OCI-LY7 (cell line): ENCODE results near the gene MBD3. TPM values are rescaled to one million over a fixed set of nuclear protein-coding genes. Genes with fewer than 3 reads are reported as not detected.

ENCODE experiments used
- BruUV-seq: library from RNA; stranded (reverse); fragments of 400-500 nt; replicated peaks from 2 replicates; lab custom pipeline; 2021; lab: Mats Ljungman, UMichigan
- CTCF ChIA-PET: fragments of 300-600 bp; sonication (Branson Sonifier 250); formaldehyde crosslinking; loops from one replicate; lab custom pipeline; 2022; ENCODE audit warnings: antibody characterized with exemption; ENCODE audit not compliant: unreplicated experiment; lab: Charles Lee
- POLR2A ChIA-PET: fragments of 300-600 bp; sonication (Branson Sonifier 250); formaldehyde crosslinking; loops from one replicate; lab custom pipeline; 2022; ENCODE audit warnings: antibody characterized with exemption; lab: Charles Lee
- DNase-seq: peaks from one replicate; pipeline ENCODE4 v3.0.0-alpha.2; 2015; ENCODE audit warnings: low spot score
- H2AFZ ChIP-seq: fragments of 200-600 bp; sonication (generic), shearing (Covaris generic); 2 replicates; pipeline ENCODE4 v1.6.1; 2014; ENCODE audit warnings: mild to moderate bottlenecking, antibody characterized with exemption, low read length, moderate library complexity
- H3K27ac ChIP-seq: fragments of 200-600 bp; sonication (generic); 2 replicates; pipeline ENCODE4 v1.5.1; 2014; ENCODE audit warnings: mixed run types, low read depth, mild to moderate bottlenecking, moderate library complexity, low read length, inconsistent platforms; ENCODE audit not compliant: poor library complexity, severe bottlenecking
- H3K36me3 ChIP-seq: fragments of 200-600 bp; sonication (generic); 2 replicates; pipeline ENCODE4 v1.6.1; 2014; ENCODE audit warnings: mild to moderate bottlenecking, antibody characterized with exemption, low read length, moderate library complexity, mixed read lengths; ENCODE audit not compliant: insufficient read depth
- H3K4me1 ChIP-seq: fragments of 200-600 bp; sonication (generic); 2 replicates; pipeline ENCODE4 v1.5.1; 2014; ENCODE audit warnings: mild to moderate bottlenecking, low read length; ENCODE audit not compliant: insufficient read depth, poor library complexity, severe bottlenecking
- H3K4me2 ChIP-seq: fragments of 200-600 bp; sonication (generic); 2 replicates; pipeline ENCODE4 v1.6.1; 2014; ENCODE audit warnings: mild to moderate bottlenecking, low read length
- H3K4me3 ChIP-seq: fragments of 200-600 bp; sonication (generic); 2 replicates; pipeline ENCODE4 v1.5.1; 2014; ENCODE audit warnings: mild to moderate bottlenecking, low read depth, low read length; ENCODE audit not compliant: poor library complexity, severe bottlenecking
- H3K79me2 ChIP-seq: fragments of 200-600 bp; sonication (generic); 2 replicates; pipeline ENCODE4 v1.6.1; 2016; ENCODE audit warnings: low read depth, mild to moderate bottlenecking, low read length, moderate library complexity, mixed read lengths; ENCODE audit not compliant: insufficient read depth
- H3K9me2 ChIP-seq: fragments of 200-600 bp; sonication (generic); 2 replicates; pipeline ENCODE4 v1.6.1; 2016; ENCODE audit warnings: mild to moderate bottlenecking, low read length, mixed read lengths; ENCODE audit not compliant: insufficient read depth
- H3K9me3 ChIP-seq: fragments of 200-600 bp; sonication (generic); 2 replicates; pipeline ENCODE4 v1.6.1; 2014; ENCODE audit warnings: mild to moderate bottlenecking, mixed run types, low read length, mixed read lengths
- H4K20me1 ChIP-seq: fragments of 200-600 bp; sonication (generic); 2 replicates; pipeline ENCODE4 v1.6.1; 2014; ENCODE audit warnings: mild to moderate bottlenecking, antibody characterized with exemption, low read length, moderate library complexity, mixed read lengths; ENCODE audit not compliant: insufficient read depth
- CTCF ChIP-seq: fragments of 200-600 bp; sonication (generic); conservative IDR thresholded peaks from 2 replicates; pipeline ENCODE4 v1.5.1; 2014; ENCODE audit warnings: mild to moderate bottlenecking, antibody characterized with exemption, low read length, moderate library complexity, mixed read lengths
- EZH2phosphoT487 ChIP-seq: fragments of 200-600 bp; sonication (generic); IDR thresholded peaks from 2 replicates; pipeline ENCODE4 v1.6.1; 2018; ENCODE audit warnings: low read depth, borderline replicate concordance, mild to moderate bottlenecking, mixed run types, antibody characterized with exemption, low read length, moderate library complexity, mixed read lengths
- intact Hi-C: fragments of 100-400 bp; cut with micrococcal nuclease; formaldehyde crosslinking; loops from one replicate; pipeline ENCODE4 v1.10.0; 2022; ENCODE audit not compliant: unreplicated experiment
- total RNA-seq, 2 experiments: library from RNA; depleted of rRNA in 1 of 2; stranded (reverse); fragments of >200 nt in 1 of 2; shearing (Covaris generic) in 1 of 2; gene quantifications; 2 replicates each; pipeline ENCODE4 v1.2.3, GENCODE V29; 2014 to 2022

MBD3 gene
- total RNA-seq, 2 experiments from 2014 or later, result 168 to 172 TPM

- no peak for DNase-seq
- H3K27ac ChIP-seq, result no peak overlapping the region
- no peak overlapping the region for H3K4me3 ChIP-seq
- no peak overlapping the region for H3K4me2 ChIP-seq
- H3K9me2 ChIP-seq, result no peaks in the 10 kb centered on the region
- peaks cover 79% of the 10 kb centered on the region for H3K4me1 ChIP-seq
- no peaks in the 10 kb centered on the region for H3K9me3 ChIP-seq
- peaks cover 10% of the 10 kb centered on the region; the same call in 1 of the 2 replicates for H3K79me2 ChIP-seq
- no peaks in the 10 kb centered on the region for H4K20me1 ChIP-seq
- BruUV-seq, result no TSS peak
- no peak for TF ChIP-seq EZH2phosphoT487
- TF ChIP-seq CTCF, result no peak
- ChIA-PET CTCF (no interaction called here), POLR2A (no interaction called here)
- peaks cover 99% of the 10 kb centered on the region for H3K36me3 ChIP-seq
- no peak overlapping the region for H2AFZ ChIP-seq
- intact Hi-C loops, result no loop called here
Measured at GRCh38 chr19:1613808-1614570, 21.3 kb upstream of the MBD3 start.

- DNase-seq, result no peak
- intact Hi-C loops, result no loop called here
- H4K20me1 ChIP-seq, result no peaks in the 10 kb centered on the region
- H3K4me3 ChIP-seq, result no peak overlapping the region
- peaks cover 79% of the 10 kb centered on the region for H3K4me1 ChIP-seq
- H2AFZ ChIP-seq, result no peak overlapping the region
- no peak overlapping the region for H3K27ac ChIP-seq
- no peaks in the 10 kb centered on the region for H3K9me2 ChIP-seq
- H3K79me2 ChIP-seq, result peaks cover 10% of the 10 kb centered on the region; the same call in 1 of the 2 replicates
- ChIA-PET CTCF (no interaction called here), POLR2A (no interaction called here)
- TF ChIP-seq CTCF (no peak), EZH2phosphoT487 (no peak)
- peaks cover 99% of the 10 kb centered on the region for H3K36me3 ChIP-seq
- H3K4me2 ChIP-seq, result no peak overlapping the region
- no peaks in the 10 kb centered on the region for H3K9me3 ChIP-seq
- no TSS peak for BruUV-seq
Measured at GRCh38 chr19:1613146-1613545, 20.5 kb upstream of the MBD3 start.
